BJ (cell line): Measurements from ENCODE around the gene CORO2B. TPM values are rescaled to one million over a fixed set of nuclear protein-coding genes. Genes with fewer than 3 reads are reported as not detected.

Source experiments
- CTCF ChIA-PET: fragments of 350-600 bp; formaldehyde crosslinking; extraction: SDS; loops from one replicate; lab custom pipeline; 2021; ENCODE audit warnings: antibody characterized with exemption, inconsistent platforms; lab: Yijun Ruan, JAX
- POLR2A ChIA-PET: fragments of 300-600 bp; sonication (Branson Sonifier 250); formaldehyde crosslinking; extraction: SDS; loops from one replicate; lab custom pipeline; 2021; ENCODE audit warnings: antibody characterized with exemption; lab: Charles Lee
- DNase-seq: peaks from one replicate; pipeline ENCODE4 v3.0.0-alpha.2; 2011; ENCODE audit warnings: low read depth
- H3K27me3 ChIP-seq: 2 replicates; pipeline ENCODE4 v1.6.0; 2011; ENCODE audit warnings: low read length; ENCODE audit not compliant: control insufficient read depth, insufficient read depth
- H3K36me3 ChIP-seq: 2 replicates; pipeline ENCODE4 v1.5.1; 2011; ENCODE audit warnings: low read length; ENCODE audit not compliant: control insufficient read depth, insufficient read depth
- H3K4me3 ChIP-seq: 2 replicates; pipeline ENCODE4 v1.5.1; 2011; ENCODE audit warnings: low read depth, mild to moderate bottlenecking, control low read depth, low read length
- CTCF ChIP-seq: IDR thresholded peaks from 2 replicates; pipeline ENCODE4 v1.5.1; 2011; ENCODE audit warnings: low read depth, mild to moderate bottlenecking, control low read depth, inconsistent platforms, low read length, moderate library complexity; ENCODE audit not compliant: insufficient read depth
- polyA plus RNA-seq: library from polyadenylated mRNA; depleted of rRNA; stranded (reverse); fragments of >200 nt; gene quantifications from 2 replicates; pipeline ENCODE4 v1.2.3, GENCODE V29; 2011

Gene CORO2B
- polyA plus RNA-seq, 1 experiment, result 7.7 TPM

- DNase-seq, result no peak
- peak; percentile 63 for TF ChIP-seq CTCF
- no peaks in the 10 kb centered on the region for H3K36me3 ChIP-seq
- POLR2A ChIA-PET, result interaction anchor here (0.6 kb wide), 1 partner anchor 38 kb away, joined by 3 read pairs; no protein-coding TSS in a partner anchor
- CTCF ChIA-PET, result interaction anchor here (0.5 to 2.1 kb wide), 14 partner anchors 8 to 843 kb away, joined by 3 to 7 read pairs (median 3); no protein-coding TSS in a partner anchor
- H3K4me3 ChIP-seq, result no peak overlapping the region
- no peaks in the 10 kb centered on the region for H3K27me3 ChIP-seq
These were observed 72.3 kb downstream of the CORO2B start for GRCh38 chr15:68650901-68651709.

GRCh38 chr15:68651916-68652525 is 73.2 kb downstream of the CORO2B start:
- no peak overlapping the region for H3K4me3 ChIP-seq
- no peaks in the 10 kb centered on the region for H3K27me3 ChIP-seq
- DNase-seq, result no peak
- TF ChIP-seq CTCF, result no peak
- no peaks in the 10 kb centered on the region for H3K36me3 ChIP-seq
- ChIA-PET POLR2A (interaction anchor here (0.6 kb wide), 1 partner anchor 38 kb away, joined by 3 read pairs; no protein-coding TSS in a partner anchor), CTCF (interaction anchor here (0.5 to 2.1 kb wide), 8 partner anchors 10 to 844 kb away, joined by 3 to 7 read pairs (median 4); no protein-coding TSS in a partner anchor)

GRCh38 chr15:68653031-68653635 is 74.3 kb downstream of the CORO2B start:
- H3K27me3 ChIP-seq, result no peaks in the 10 kb centered on the region
- DNase-seq, result no peak
- no peak overlapping the region for H3K4me3 ChIP-seq
- no peaks in the 10 kb centered on the region for H3K36me3 ChIP-seq
- ChIA-PET POLR2A (no interaction called here), CTCF (interaction anchor here (1.2 to 2.7 kb wide), 3 partner anchors 9 to 347 kb away, joined by 3 to 7 read pairs (median 7); no protein-coding TSS in a partner anchor)
- TF ChIP-seq CTCF, result no peak

- H3K4me3 ChIP-seq, result no peak overlapping the region
- no peak for DNase-seq
- no peaks in the 10 kb centered on the region for H3K36me3 ChIP-seq
- CTCF ChIA-PET, result interaction anchor here (1.2 to 2.7 kb wide), 3 partner anchors 10 to 347 kb away, joined by 3 to 7 read pairs (median 4); no protein-coding TSS in a partner anchor
- POLR2A ChIA-PET, result no interaction called here
- no peak for TF ChIP-seq CTCF
- H3K27me3 ChIP-seq, result no peaks in the 10 kb centered on the region
These were observed 75.0 kb downstream of the CORO2B start for GRCh38 chr15:68653801-68654200.
